HepG2 (cell line): Measurements from ENCODE around the gene TIRAP. TPM values are rescaled to one million over a fixed set of nuclear protein-coding genes. Genes with fewer than 3 reads are reported as not detected.

Source experiments
- BORCS8-MEF2B ChIP-seq: sonication (generic); formaldehyde crosslinking; IDR thresholded peaks from 2 replicates; pipeline ENCODE4 v1.8.0; 2022; ENCODE audit warnings: mild to moderate bottlenecking, missing genetic modification reagents
- CERS6 ChIP-seq: sonication (generic); formaldehyde crosslinking; IDR thresholded peaks from 2 replicates; pipeline ENCODE4 v1.5.0; 2020; ENCODE audit warnings: missing genetic modification reagents
- ZNF652 ChIP-seq: IDR thresholded peaks from 2 replicates; pipeline ENCODE4 v1.6.1; 2016; ENCODE audit warnings: low read depth, borderline replicate concordance
- polyA plus RNA-seq, 8 experiments: library from polyadenylated mRNA; depleted of rRNA in 3 of 8; stranded (reverse) in 7 of 8; unstranded in 1 of 8; fragments of >200 nt; fragmentation: Illumina TruSeq in 4 of 8; extraction: Trizol in 4 of 8; gene quantifications; 2 replicates each; pipeline versions ENCODE4 v1.2.1 to v1.2.3, GENCODE V29; 2011 to 2016; ENCODE audit warnings: low read depth in 4 of 8, missing spikeins in 1 of 8, mixed read lengths in 1 of 8; ENCODE audit not compliant: insufficient read depth in 1 of 8
- total RNA-seq, 5 experiments: library from RNA; depleted of rRNA; stranded (reverse); fragments of >200 nt; fragmentation: Illumina TruSeq; extraction: Trizol; gene quantifications; 2 replicates each; pipeline ENCODE4 v1.2.3, GENCODE V29; 2016; ENCODE audit warnings: low read depth in 1 of 5
- TF ChIP-seq, protein P1 (sequence below): sonication (generic); formaldehyde crosslinking; IDR thresholded peaks from 2 replicates; pipeline ENCODE4 v1.4.0; 2020; ENCODE audit warnings: mild to moderate bottlenecking, missing genetic modification reagents

Gene TIRAP
- total and polyA plus RNA-seq, 2 of the 13 experiments (the other 11 are each of a cell fraction or from before 2014, with no cell fraction given) = 5.4 to 5.7 TPM

DNA sequence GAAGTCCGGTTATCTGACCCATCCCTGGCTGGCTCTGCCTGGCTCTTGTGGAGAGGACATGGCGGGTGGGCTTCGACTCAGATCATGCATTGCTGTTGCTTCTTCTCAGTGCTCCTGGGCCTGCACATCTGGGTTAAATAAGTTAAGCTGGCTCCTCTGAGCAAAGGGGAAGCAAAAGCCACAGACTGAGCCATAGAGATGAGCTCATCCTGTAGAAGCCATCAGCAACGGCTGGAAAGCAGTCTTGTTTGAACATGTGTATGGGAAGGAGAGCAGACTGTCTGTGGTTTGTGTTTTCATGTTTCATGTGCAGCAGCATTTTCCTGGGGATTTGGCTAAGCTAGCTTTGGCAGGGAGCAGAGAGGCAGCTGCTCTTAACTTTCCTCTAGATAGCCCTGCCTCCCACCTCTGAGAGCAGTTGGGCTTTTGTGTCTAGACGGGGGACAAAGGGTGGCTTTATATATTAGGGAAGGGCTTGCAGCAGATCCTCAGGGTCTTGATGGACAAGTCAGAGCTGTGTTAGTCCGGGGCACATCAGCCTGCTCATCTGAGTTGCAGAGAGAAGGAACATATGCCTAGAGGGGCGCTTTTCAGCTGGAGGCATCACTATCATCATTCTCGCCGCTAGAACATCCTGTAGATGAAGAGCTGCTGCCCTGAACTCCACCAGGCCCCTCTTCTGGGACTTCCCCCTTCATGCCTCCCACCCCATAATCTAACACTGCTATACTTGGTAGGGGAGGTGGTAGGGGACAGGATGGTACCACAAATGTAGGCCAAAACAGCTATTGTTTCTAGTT is 35.9 kb downstream of the TIRAP start (continued):
- TF ChIP-seq, protein P1, sequence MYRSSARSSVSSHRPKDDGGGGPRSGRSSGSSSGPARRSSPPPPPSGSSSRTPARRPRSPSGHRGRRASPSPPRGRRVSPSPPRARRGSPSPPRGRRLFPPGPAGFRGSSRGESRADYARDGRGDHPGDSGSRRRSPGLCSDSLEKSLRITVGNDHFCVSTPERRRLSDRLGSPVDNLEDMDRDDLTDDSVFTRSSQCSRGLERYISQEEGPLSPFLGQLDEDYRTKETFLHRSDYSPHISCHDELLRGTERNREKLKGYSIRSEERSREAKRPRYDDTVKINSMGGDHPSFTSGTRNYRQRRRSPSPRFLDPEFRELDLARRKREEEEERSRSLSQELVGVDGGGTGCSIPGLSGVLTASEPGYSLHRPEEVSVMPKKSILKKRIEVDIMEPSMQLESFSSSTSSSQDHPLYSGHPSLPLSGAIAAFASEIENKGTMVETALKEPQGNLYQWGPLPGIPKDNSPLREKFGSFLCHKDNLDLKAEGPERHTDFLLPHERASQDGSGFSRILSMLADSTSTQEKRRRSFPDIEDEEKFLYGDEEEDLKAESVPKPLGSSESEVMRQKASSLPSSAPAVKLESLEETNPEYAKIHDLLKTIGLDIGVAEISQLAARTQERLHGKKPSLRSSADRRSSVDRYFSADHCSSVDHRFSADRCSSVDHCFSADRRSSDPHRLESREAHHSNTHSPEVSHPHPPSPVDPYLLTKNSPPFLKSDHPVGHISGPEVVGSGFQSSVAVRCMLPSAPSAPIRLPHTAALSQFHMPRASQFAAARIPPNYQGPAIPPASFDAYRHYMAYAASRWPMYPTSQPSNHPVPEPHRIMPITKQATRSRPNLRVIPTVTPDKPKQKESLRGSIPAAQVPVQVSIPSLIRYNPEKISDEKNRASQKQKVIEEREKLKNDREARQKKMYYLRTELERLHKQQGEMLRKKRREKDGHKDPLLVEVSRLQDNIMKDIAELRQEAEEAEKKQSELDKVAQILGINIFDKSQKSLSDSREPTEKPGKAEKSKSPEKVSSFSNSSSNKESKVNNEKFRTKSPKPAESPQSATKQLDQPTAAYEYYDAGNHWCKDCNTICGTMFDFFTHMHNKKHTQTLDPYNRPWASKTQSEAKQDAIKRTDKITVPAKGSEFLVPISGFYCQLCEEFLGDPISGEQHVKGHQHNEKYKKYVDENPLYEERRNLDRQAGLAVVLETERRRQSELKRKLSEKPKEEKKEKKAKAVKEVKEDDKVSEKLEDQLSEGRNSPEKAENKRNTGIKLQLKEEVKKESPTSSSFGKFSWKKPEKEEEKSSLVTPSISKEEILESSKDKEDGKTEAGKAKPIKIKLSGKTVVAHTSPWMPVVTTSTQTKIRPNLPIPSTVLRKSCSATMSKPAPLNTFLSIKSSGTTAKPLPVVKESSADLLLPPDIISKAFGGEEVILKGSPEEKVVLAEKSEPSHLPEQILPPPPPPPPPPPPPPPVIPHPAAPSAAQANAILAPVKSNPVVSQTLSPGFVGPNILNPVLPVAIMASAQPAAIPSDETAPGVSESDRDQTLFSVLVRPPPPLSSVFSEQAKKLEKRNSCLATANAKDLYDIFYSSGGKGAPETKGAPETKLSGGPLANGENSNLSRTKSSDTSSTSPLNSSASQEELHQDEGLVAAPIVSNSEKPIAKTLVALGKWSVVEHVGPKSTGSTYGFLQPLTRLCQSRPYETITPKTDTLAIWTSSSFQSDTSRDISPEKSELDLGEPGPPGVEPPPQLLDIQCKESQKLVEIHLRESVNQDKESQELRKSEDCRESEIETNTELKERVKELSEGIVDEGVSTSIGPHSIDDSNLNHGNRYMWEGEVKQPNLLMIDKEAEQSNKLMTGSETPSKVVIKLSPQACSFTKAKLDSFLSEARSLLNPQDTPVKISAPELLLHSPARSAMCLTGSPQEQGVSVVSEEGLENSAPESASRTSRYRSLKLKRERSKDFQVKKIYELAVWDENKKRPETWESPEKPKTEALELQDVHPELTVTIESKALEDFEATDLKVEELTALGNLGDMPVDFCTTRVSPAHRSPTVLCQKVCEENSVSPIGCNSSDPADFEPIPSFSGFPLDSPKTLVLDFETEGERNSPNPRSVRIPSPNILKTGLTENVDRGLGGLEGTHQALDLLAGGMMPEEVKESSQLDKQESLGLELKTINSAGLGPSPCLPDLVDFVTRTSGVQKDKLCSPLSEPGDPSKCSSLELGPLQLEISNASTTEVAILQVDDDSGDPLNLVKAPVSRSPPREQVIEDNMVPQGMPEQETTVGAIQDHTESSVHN (CRISPR knock-in tag) = no peak
- TF ChIP-seq ZNF652 (CRISPR knock-in tag) = no peak
- TF ChIP-seq BORCS8-MEF2B (CRISPR knock-in tag) = no peak
- no peak for TF ChIP-seq CERS6
